Right cardiac atrium (tissue), 5 donors: ENCODE measurements around the gene CDK6. TPM values are rescaled to one million over a fixed set of nuclear protein-coding genes. Genes with fewer than 3 reads are reported as not detected.

ENCODE experiments used
- ATAC-seq, 2 donors: fragments of 200-7000 bp; cut with Tn5 transposase; one replicate each; pipeline versions ENCODE4 v1.8.0 to v1.9.1; 2020; ENCODE audit warnings: moderate library complexity in 2 of 2, mild to moderate bottlenecking in 1 of 2
- DNase-seq, 3 donors: peaks; one replicate each; pipeline ENCODE4 v3.0.0-alpha.2; 2020
- H3K27ac ChIP-seq: one replicate; pipeline ENCODE4 v1.5.1; 2013; ENCODE audit warnings: mild to moderate bottlenecking, low read length, control low read depth, moderate library complexity
- H3K27me3 ChIP-seq: one replicate; pipeline ENCODE4 v1.6.1; 2013; ENCODE audit not compliant: control insufficient read depth, insufficient read depth
- H3K4me1 ChIP-seq: one replicate; pipeline ENCODE4 v1.6.1; 2013; ENCODE audit warnings: low read length; ENCODE audit not compliant: control insufficient read depth, insufficient read depth
- H3K4me3 ChIP-seq: one replicate; pipeline ENCODE4 v1.5.1; 2013; ENCODE audit warnings: low read length, control low read depth
- H3K9me3 ChIP-seq: one replicate; pipeline ENCODE4 v1.6.1; 2013; ENCODE audit warnings: low read length; ENCODE audit not compliant: control insufficient read depth
- WGBS: extraction: QIAGEN DNeasy Blood & Tissue Kit; methylation state at CpG from one replicate; pipeline ENCODE4 v1.1.7; 2013; 5-methylcytosine and 5-hydroxymethylcytosine counted together
- intact Hi-C, 4 donors: fragments of 100-400 bp; cut with DNase I; formaldehyde crosslinking; loops; one replicate each; pipeline versions ENCODE4 v1.11.0 to v1.14.0; 2022 to 2023
- polyA plus RNA-seq: library from polyadenylated mRNA; stranded (reverse); fragments of 200-250 nt; gene quantifications from one replicate; pipeline ENCODE4 v1.2.3, GENCODE V29; 2013
- total RNA-seq, 4 donors: library from RNA; stranded (reverse); fragmentation: NEBNext Ultra II Directional; extraction: Animal tissue kit (Norgen Biotek cat#: 25700); gene quantifications; one replicate each; pipeline ENCODE4 v1.2.1, GENCODE V29; 2021
- donor health status: healthy with polysubstance abuse.
- donor health status: DM: no; HTN: yes; CAD: no.
- donor health status: DM: no; HTN: no; CAD: no.
- donor health status: DM: no; HTN: yes; CAD: no; lungs with severe emphysema.
- donor health status: DM: yes; HTN: yes; CAD: no.

Gene CDK6
- total and polyA plus RNA-seq, 5 donors, result 1.8 to 9.7 (median 9.0) TPM

DNA sequence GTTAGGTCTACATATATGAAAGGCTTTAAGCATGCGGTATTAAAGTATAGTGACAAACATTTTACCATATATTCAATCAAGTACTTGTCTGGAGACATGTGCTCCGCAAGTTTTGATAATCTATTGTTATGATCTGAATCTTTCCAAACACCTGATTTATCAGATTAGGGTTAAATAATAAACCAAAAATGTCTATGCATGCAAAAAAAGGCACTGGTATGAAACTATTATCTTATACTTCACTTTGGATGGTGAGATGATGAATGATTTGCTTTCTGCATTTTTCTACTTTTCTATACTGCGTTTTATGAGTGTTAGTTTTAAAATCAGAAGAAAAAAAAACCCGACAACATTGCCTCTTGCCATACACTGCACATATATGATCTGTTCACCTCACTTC lies 208.4 kb downstream of the CDK6 start:
- intact Hi-C loops, result loop anchor here in 3 of 4 donors (5.0 to 10.0 kb wide), 4 partner anchors 67 to 427 kb away; partner anchors contain the start of gene CDK6 (in 1 of the 3)

DNA sequence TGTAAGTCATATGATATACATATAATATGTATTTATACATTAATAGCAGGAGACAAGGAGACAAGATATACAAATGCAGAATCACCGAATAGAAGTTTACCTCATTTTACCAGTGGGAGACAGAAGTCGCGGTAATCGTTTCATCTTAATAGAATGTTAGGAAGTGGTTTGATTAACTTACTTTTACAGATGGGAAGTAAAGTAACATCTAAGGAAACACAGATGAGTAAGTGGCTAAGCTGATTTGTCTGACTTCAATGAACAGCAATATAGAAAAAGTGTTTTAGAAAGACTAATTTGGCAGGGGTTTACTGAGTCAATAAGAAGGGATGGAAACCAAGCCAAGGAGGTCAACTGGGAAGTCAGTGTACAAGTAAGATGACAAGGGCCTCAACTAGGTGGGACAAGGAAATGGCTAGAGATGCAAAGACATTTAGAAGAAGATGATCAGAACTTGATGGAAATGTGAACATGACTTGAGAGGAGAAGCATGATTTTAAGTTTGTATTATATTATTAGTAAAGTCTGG lies 210.0 kb downstream of the CDK6 start:
- H3K4me1 ChIP-seq, result peaks cover 1% of the 10 kb centered on the region
- ATAC-seq (no peak), DNase-seq (no peak)
- no peak overlapping the region for H3K27ac ChIP-seq
- intact Hi-C loops, result loop anchor here in 3 of 4 donors (5.0 to 10.0 kb wide), 4 partner anchors 68 to 428 kb away; partner anchors contain the start of gene CDK6 (in 1 of the 3)
- H3K4me3 ChIP-seq, result no peak overlapping the region
- WGBS, result 81% methylated on average over 4 of the region's 4 CpGs
- H3K9me3 ChIP-seq, result no peaks in the 10 kb centered on the region
- no peaks in the 10 kb centered on the region for H3K27me3 ChIP-seq

More for the DNA sequence above, 208.4 kb downstream of the CDK6 start:
- DNase-seq, result no peak
- H3K9me3 ChIP-seq, result no peaks in the 10 kb centered on the region
- 96% methylated on average over 4 of the region's 4 CpGs for WGBS
- no peaks in the 10 kb centered on the region for H3K27me3 ChIP-seq
- H3K27ac ChIP-seq, result no peak overlapping the region
- H3K4me3 ChIP-seq, result no peak overlapping the region
- no peak for ATAC-seq
- H3K4me1 ChIP-seq, result peaks cover 2% of the 10 kb centered on the region

DNA sequence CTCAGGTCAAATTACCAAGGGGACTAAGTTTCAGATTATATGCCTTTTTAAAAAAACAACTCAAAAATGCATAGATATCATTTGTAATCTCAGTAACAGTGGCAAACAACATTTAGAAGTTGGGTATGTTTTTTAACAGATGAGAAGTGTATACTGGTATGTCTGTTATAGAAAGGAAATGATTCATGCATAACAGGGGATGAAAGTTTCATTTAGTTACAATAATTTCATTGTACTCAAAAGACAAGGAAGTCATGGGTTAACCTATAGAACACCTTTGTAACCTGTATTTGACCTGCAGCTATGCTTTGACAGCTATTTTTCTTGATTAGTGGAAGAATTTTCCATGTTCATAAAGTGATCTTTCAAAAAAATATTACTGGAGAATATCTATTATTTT lies 210.8 kb downstream of the CDK6 start:
- Histone ChIP-seq H3K4me3 (no peak overlapping the region), H3K27ac (no peak overlapping the region), H3K4me1 (peaks cover 1% of the 10 kb centered on the region), H3K27me3 (no peaks in the 10 kb centered on the region), H3K9me3 (no peaks in the 10 kb centered on the region)
- ATAC-seq, result no peak
- DNase-seq, result no peak
- intact Hi-C loops, result loop anchor here in 3 of 4 donors (5.0 to 10.0 kb wide), 4 partner anchors 69 to 429 kb away; partner anchors contain the start of gene CDK6 (in 1 of the 3)

DNA sequence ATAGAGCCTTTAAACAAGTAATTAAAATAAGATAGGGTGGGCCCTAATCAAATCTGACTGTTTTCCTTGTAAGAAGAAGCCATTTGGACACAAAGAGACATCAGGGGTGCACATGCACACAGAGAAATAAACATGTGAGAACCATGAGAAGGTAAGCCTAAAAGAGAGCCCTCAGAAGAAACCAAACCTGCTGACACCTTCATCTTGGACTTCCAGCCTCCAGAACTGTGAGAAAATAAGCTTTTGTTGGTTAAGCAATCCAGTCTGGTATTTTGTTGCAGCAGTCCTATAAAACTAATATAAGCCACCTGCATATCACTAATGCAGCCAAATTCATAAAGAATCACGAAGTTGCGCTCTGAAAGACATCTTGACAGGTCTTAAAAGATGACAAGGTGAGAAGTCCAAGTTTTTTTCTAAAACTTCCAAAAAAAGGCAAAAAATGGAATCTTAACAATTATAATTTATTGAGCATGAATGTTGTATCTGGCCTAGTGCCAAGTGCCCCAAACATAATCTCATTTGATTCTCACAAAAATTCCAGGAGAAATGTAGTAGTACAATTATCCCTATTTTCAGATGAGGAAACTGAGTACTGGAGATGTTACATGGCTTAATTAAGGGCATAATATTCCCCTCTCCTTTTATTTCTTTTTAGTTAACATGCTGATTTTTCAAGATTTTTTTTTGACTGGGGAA lies 211.9 kb downstream of the CDK6 start:
- WGBS, result 100% methylated on average over 2 of the region's 2 CpGs
- H3K27me3 ChIP-seq, result no peaks in the 10 kb centered on the region
- intact Hi-C loops, result loop anchor here in 3 of 4 donors (5.0 to 10.0 kb wide), 4 partner anchors 70 to 430 kb away; partner anchors contain the start of gene CDK6 (in 1 of the 3)
- H3K9me3 ChIP-seq, result no peaks in the 10 kb centered on the region
- H3K27ac ChIP-seq, result no peak overlapping the region
- H3K4me1 ChIP-seq, result peaks cover 1% of the 10 kb centered on the region
- ATAC-seq (no peak), DNase-seq (no peak)
- H3K4me3 ChIP-seq, result no peak overlapping the region

DNA sequence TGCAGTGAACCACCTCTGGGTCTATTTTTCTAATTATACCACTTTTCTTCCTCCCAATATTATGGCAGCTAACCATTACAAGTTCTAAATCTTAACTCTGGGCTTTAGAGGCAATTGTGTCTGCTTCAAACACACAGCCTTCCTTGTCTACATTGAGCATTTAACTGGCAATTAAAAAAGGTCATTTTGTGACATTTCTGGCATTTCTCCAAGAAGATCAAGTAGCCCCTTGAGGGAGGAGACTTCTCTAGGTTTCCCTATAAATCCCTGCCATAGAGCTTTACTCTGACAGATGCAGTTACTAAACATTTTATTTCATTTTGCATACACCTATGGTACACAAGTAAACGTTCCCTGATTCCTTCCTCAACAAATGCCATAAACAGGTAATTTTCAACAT lies 212.8 kb downstream of the CDK6 start:
- ATAC-seq (no peak), DNase-seq (no peak)
- Histone ChIP-seq H3K27me3 (no peaks in the 10 kb centered on the region), H3K9me3 (no peaks in the 10 kb centered on the region), H3K4me1 (peaks cover 1% of the 10 kb centered on the region), H3K4me3 (no peak overlapping the region), H3K27ac (no peak overlapping the region)
- WGBS, result 96% methylated on average over 1 of the region's 1 CpG
- intact Hi-C loops, result loop anchor here in 3 of 4 donors (5.0 to 10.0 kb wide), 4 partner anchors 71 to 431 kb away; partner anchors contain the start of gene CDK6 (in 1 of the 3)

DNA sequence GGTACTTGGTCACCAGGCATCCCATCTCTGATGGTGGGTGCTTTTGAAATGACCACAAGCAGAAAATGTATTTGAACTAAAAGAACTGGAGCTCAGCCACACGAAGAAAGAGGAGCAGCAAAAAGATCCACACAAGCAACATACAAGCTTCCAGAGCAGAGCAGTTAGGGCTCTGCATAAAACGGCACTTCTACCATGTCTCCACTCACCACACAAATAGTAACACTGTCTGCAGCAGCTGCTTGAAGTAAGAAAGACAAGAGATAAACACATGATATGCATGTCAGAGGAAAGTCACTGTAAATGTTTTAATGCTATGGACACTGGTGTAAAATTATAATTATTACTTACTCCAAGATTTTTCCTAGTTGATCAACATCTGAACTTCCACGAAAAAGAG lies 213.7 kb downstream of the CDK6 start:
- peaks cover 1% of the 10 kb centered on the region for H3K4me1 ChIP-seq
- intact Hi-C loops, result loop anchor here in 3 of 4 donors (5.0 to 10.0 kb wide), 4 partner anchors 72 to 432 kb away; partner anchors contain the start of gene CDK6 (in 1 of the 3)
- H3K9me3 ChIP-seq, result no peaks in the 10 kb centered on the region
- H3K27me3 ChIP-seq, result no peaks in the 10 kb centered on the region
- H3K27ac ChIP-seq, result peak overlapping the region; percentile 43
- no peak for DNase-seq
- no peak overlapping the region for H3K4me3 ChIP-seq
- 60% methylated on average over 3 of the region's 3 CpGs for WGBS
- peak in 1 of 2 donors; percentile 32 for ATAC-seq

DNA sequence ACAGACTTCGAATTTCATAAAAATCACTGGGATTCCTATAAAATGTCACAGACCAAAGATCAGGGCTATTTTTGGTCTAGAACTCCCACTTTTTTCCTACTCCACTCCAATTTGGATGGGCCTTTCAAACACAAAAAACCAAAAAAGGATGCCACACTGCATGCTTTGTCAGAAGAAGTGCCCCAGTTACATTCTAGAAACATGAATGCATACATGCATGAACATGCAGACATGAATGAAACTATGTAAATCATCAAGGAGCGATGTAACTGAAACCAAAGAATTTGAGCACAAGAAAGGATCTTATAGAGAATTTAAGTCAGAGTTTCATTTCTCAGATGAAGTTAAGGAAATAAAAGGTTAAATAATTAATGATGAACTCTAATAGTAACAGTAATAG lies 214.3 kb downstream of the CDK6 start:
- Histone ChIP-seq H3K4me3 (no peak overlapping the region), H3K9me3 (no peaks in the 10 kb centered on the region), H3K4me1 (peaks cover 1% of the 10 kb centered on the region), H3K27ac (no peak overlapping the region), H3K27me3 (no peaks in the 10 kb centered on the region)
- ATAC-seq, result no peak
- no peak for DNase-seq
- intact Hi-C loops, result loop anchor here in 3 of 4 donors (5.0 to 10.0 kb wide), 4 partner anchors 73 to 433 kb away; partner anchors contain the start of gene CDK6 (in 1 of the 3)
- 68% methylated on average over 2 of the region's 2 CpGs for WGBS

DNA sequence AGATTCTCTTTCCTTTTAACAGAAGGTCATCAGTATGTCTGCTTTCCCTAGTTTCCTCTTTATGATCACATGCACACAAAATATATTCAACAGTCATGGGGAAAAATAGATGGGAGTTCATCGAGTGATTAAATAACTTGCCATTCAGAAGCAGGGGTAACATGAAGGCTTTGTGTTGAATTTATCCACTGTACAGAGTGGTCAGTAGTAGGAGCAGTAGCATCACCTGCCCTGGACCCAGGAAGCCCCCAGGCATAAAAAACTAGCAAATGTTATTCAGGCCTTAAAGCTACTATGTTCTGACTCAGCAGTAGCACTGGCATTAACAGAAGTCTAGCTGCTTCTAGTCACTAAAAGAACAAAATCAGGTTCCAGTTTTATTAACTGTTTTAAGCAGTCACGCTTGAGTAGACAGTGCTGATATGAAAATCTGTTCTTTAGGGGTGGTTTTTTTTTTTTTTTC lies 214.8 kb downstream of the CDK6 start:
- H3K4me3 ChIP-seq, result no peak overlapping the region
- peaks cover 1% of the 10 kb centered on the region for H3K4me1 ChIP-seq
- DNase-seq (no peak), ATAC-seq (peak in 1 of 2 donors; percentile 16)
- intact Hi-C loops, result loop anchor here in 3 of 4 donors (5.0 to 10.0 kb wide), 4 partner anchors 73 to 433 kb away; partner anchors contain the start of gene CDK6 (in 1 of the 3)
- no peak overlapping the region for H3K27ac ChIP-seq
- no peaks in the 10 kb centered on the region for H3K9me3 ChIP-seq
- H3K27me3 ChIP-seq, result no peaks in the 10 kb centered on the region
- 75% methylated on average over 2 of the region's 2 CpGs for WGBS

DNA sequence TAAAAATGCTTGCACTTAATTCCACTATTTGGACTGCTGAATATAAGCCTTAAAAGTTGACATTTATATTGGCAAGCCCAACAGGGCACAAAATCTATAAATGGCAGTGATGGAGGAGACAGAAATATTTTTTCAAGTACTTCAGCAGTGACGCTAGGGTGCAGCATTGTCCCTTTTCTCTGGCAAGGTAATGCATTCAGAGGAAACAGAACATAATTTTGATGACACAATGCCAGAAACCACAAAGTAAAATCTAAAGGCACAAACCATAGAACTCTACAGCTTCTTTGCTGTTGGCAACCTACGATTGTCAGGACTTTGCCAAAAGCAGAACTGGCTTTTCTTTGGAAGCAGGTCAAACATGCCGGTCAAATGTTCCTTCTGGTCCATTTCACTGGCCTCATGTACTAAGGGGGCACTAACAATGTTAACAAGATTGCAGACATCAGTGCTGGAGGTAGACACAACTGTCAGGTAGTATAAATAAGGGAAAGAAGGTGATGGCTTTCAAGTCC lies 215.3 kb downstream of the CDK6 start:
- intact Hi-C loops, result loop anchor here in 3 of 4 donors (5.0 to 10.0 kb wide), 4 partner anchors 74 to 434 kb away; partner anchors contain the start of gene CDK6 (in 1 of the 3)
- DNase-seq, result peak; percentile 46 to 62 (median 57)
- H3K4me1 ChIP-seq, result peaks cover 1% of the 10 kb centered on the region
- 15% methylated on average over 3 of the region's 3 CpGs for WGBS
- H3K4me3 ChIP-seq, result no peak overlapping the region
- ATAC-seq, result peak; percentile 82
- no peak overlapping the region for H3K27ac ChIP-seq
- H3K27me3 ChIP-seq, result no peaks in the 10 kb centered on the region
- H3K9me3 ChIP-seq, result no peaks in the 10 kb centered on the region

DNA sequence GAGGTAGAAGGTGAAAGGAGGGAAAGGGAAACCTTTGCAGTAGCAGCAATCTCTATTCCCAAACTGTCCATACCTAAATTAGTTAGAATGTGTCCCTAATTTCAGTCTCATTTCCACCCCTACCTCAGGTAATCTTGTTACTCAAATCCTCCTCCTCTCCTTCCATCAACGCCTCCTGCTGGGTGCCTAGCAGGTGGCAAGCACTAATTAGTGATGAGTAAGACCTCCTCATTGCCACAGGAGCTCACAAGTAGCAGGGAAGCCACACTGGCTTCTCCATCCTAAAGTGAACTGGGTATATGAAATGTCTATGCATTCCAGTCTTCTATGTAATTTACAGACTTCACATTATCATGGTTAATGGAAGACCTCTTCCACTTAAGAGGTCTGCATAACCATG lies 220.5 kb downstream of the CDK6 start:
- Histone ChIP-seq H3K4me1 (no peaks in the 10 kb centered on the region), H3K27me3 (no peaks in the 10 kb centered on the region), H3K4me3 (no peak overlapping the region), H3K27ac (no peak overlapping the region), H3K9me3 (no peaks in the 10 kb centered on the region)
- intact Hi-C loops, result loop anchor here in 1 of 4 donors (5.0 kb wide), 1 partner anchor 431 kb away; no protein-coding TSS in a partner anchor
- DNase-seq, result no peak
- ATAC-seq, result no peak
- WGBS, result 74% methylated on average over 1 of the region's 1 CpG
